HCT116 (cell line): ENCODE measurements around the gene ZSCAN21. TPM values are rescaled to one million over a fixed set of nuclear protein-coding genes. Genes with fewer than 3 reads are reported as not detected.

Experiments used
- ATAC-seq: fragments of 200-7000 bp; cut with Tn5 transposase; 2 replicates; pipeline ENCODE4 v1.9.1; 2020; ENCODE audit warnings: mild to moderate bottlenecking, moderate library complexity
- BruUV-seq: library from RNA; stranded (reverse); fragments of 400-500 nt; replicated peaks from 2 replicates; lab custom pipeline; 2021; lab: Mats Ljungman, UMichigan
- CTCF ChIA-PET: fragments of 300-600 bp; sonication (Branson Sonifier 250); formaldehyde crosslinking; loops from one replicate; lab custom pipeline; 2021; ENCODE audit warnings: antibody characterized with exemption; lab: Charles Lee
- POLR2A ChIA-PET: fragments of 300-600, 350-600 bp; sonication (Branson Sonifier 250); formaldehyde crosslinking; loops from one replicate; lab custom pipeline; 2021; ENCODE audit warnings: antibody characterized with exemption; lab: Charles Lee
- RAD21 ChIA-PET, 2 experiments: fragments of 300-600 bp; sonication (Branson Sonifier 250); formaldehyde crosslinking; loops; one replicate each; lab custom pipeline; 2023; ENCODE audit warnings: low total read pairs in 2 of 2; ENCODE audit not compliant: uncharacterized antibody in 2 of 2, unreplicated experiment in 2 of 2, low non-redundant PET in 1 of 2; lab: Charles Lee
- DNase-seq: peaks from one replicate; pipeline ENCODE4 v3.0.0-alpha.2; 2010; ENCODE audit warnings: low read depth, low spot score
- H2AFZ ChIP-seq: fragments of 200-600 bp; shearing (Covaris generic), sonication (generic); 2 replicates; pipeline ENCODE4 v1.6.1; 2017; ENCODE audit warnings: low read depth, mixed run types, mixed read lengths, antibody characterized with exemption, low read length; ENCODE audit not compliant: poor library complexity, severe bottlenecking
- H3K27ac ChIP-seq: 2 replicates; pipeline ENCODE4 v1.5.1; 2012; ENCODE audit warnings: low read depth, low read length
- H3K27me3 ChIP-seq: fragments of 200-600 bp; sonication (generic); 2 replicates; pipeline ENCODE4 v1.6.1; 2016; ENCODE audit warnings: mixed run types, low read length, mixed read lengths; ENCODE audit not compliant: insufficient read depth
- H3K36me3 ChIP-seq, 2 experiments: fragments of 200-500 bp in 1 of 2; fragments of 200-600 bp in 1 of 2; sonication (Bioruptor generic) in 1 of 2; sonication (generic) in 1 of 2; 2 replicates each; pipeline versions ENCODE4 v1.5.1 to v1.6.1; 2014 to 2016; ENCODE audit warnings: low read length in 2 of 2, inconsistent platforms in 1 of 2, mixed read lengths in 1 of 2, mixed run types in 1 of 2; ENCODE audit not compliant: insufficient read depth in 2 of 2, control insufficient read depth in 1 of 2
- H3K4me1 ChIP-seq, 2 experiments: fragments of 200-600 bp in 1 of 2; sonication (generic) in 1 of 2; 2 replicates each; pipeline versions ENCODE4 v1.5.1 to v1.6.1; 2012 to 2017; ENCODE audit warnings: low read length in 2 of 2, inconsistent platforms in 1 of 2, mild to moderate bottlenecking in 1 of 2, mixed read lengths in 1 of 2, mixed run types in 1 of 2, moderate library complexity in 1 of 2; ENCODE audit not compliant: insufficient read depth in 2 of 2, control insufficient read depth in 1 of 2
- H3K4me2 ChIP-seq: fragments of 200-600 bp; sonication (generic); 2 replicates; pipeline ENCODE4 v1.6.1; 2017; ENCODE audit warnings: mixed run types, low read length, mixed read lengths
- H3K4me3 ChIP-seq, 2 experiments: fragments of 200-600 bp in 1 of 2; sonication (generic) in 1 of 2; replicated peaks in 1 of 2; 2 replicates each; pipeline ENCODE4 v1.5.1; 2011 to 2016; ENCODE audit warnings: low read length in 2 of 2, control low read depth in 1 of 2, low read depth in 1 of 2, mild to moderate bottlenecking in 1 of 2, mixed read lengths in 1 of 2, mixed run types in 1 of 2
- H3K79me2 ChIP-seq: fragments of 200-600 bp; sonication (generic); 2 replicates; pipeline ENCODE4 v1.6.1; 2017; ENCODE audit warnings: mild to moderate bottlenecking, mixed run types, low read length, moderate library complexity, mixed read lengths; ENCODE audit not compliant: insufficient read depth
- H3K9ac ChIP-seq: fragments of 200-600 bp; sonication (generic); 2 replicates; pipeline ENCODE4 v1.6.1; 2016; ENCODE audit warnings: low read length, mixed read lengths
- H3K9me2 ChIP-seq: fragments of 200-600 bp; sonication (generic), shearing (Covaris generic); 2 replicates; pipeline ENCODE4 v1.6.1; 2017; ENCODE audit warnings: mixed run types, mild to moderate bottlenecking, moderate library complexity; ENCODE audit not compliant: insufficient read depth
- H3K9me3 ChIP-seq, 2 experiments: fragments of 200-500 bp in 1 of 2; fragments of 200-600 bp in 1 of 2; sonication (Bioruptor generic) in 1 of 2; sonication (generic) in 1 of 2; 2 replicates each; pipeline ENCODE4 v1.6.1; 2014 to 2017; ENCODE audit warnings: low read length in 2 of 2, mixed read lengths in 2 of 2, inconsistent platforms in 1 of 2, low read depth in 1 of 2, mild to moderate bottlenecking in 1 of 2, mixed run types in 1 of 2, moderate library complexity in 1 of 2; ENCODE audit not compliant: control insufficient read depth in 1 of 2, insufficient read depth in 1 of 2
- H4K20me1 ChIP-seq: fragments of 200-600 bp; sonication (generic), shearing (Covaris generic); 2 replicates; pipeline ENCODE4 v1.6.1; 2017; ENCODE audit warnings: mixed run types, mild to moderate bottlenecking, moderate library complexity; ENCODE audit not compliant: insufficient read depth
- CTCF ChIP-seq, 3 experiments: fragments of 200-600 bp in 1 of 3; sonication (generic) in 1 of 3; IDR thresholded peaks in 2 of 3; conservative IDR thresholded peaks in 1 of 3; 2 replicates each; pipeline ENCODE4 v1.5.1; 2012 to 2017; ENCODE audit warnings: low read depth in 2 of 3, low read length in 2 of 3, antibody characterized with exemption in 1 of 3, borderline replicate concordance in 1 of 3, control low read depth in 1 of 3, mild to moderate bottlenecking in 1 of 3, mixed read lengths in 1 of 3, mixed run types in 1 of 3, moderate library complexity in 1 of 3; ENCODE audit not compliant: insufficient read depth in 1 of 3
- POLR2AphosphoS5 ChIP-seq: IDR thresholded peaks from 2 replicates; pipeline ENCODE4 v1.6.1; 2011; ENCODE audit warnings: mild to moderate bottlenecking, low read depth, low read length, moderate library complexity
- SP1 ChIP-seq: IDR thresholded peaks from 2 replicates; pipeline ENCODE4 v1.6.1; 2012; ENCODE audit warnings: low read depth
- TCF7L2 ChIP-seq: IDR thresholded peaks from 2 replicates; pipeline ENCODE4 v1.7.0; 2011; ENCODE audit warnings: borderline replicate concordance, inconsistent platforms; ENCODE audit not compliant: insufficient read depth, insufficient read length; ENCODE audit errors: extremely low read depth
- ZFX ChIP-seq: fragments of 450-650 bp; IDR thresholded peaks from 2 replicates; pipeline ENCODE4 v1.6.1; 2017
- ZNF274 ChIP-seq: fragments of 200-500 bp; sonication (Bioruptor generic); IDR thresholded peaks from 2 replicates; pipeline ENCODE4 v1.6.1; 2014; ENCODE audit warnings: mild to moderate bottlenecking, low read depth, low read length, inconsistent platforms
- intact Hi-C: fragments of 100-400 bp; cut with micrococcal nuclease; formaldehyde crosslinking; loops from 2 replicates; pipeline ENCODE4 v1.10.0; 2022
- total RNA-seq: library from RNA; stranded (reverse); gene quantifications from one replicate; pipeline ENCODE4 v1.2.1, GENCODE V29; 2021; ENCODE audit not compliant: unreplicated experiment
- TF ChIP-seq, protein P1 (sequence below): IDR thresholded peaks from 2 replicates; pipeline ENCODE4 v1.6.1; 2012

ZSCAN21 gene
- total RNA-seq, 1 experiment from 2014 or later: 10.3 TPM

GRCh38 chr7:100038326-100038725, 11.2 kb upstream of the ZSCAN21 start:
- Histone ChIP-seq H2AFZ (no peak overlapping the region), H3K79me2 (no peaks in the 10 kb centered on the region), H3K9me2 (no peaks in the 10 kb centered on the region), H3K9me3 (no peaks in the 10 kb centered on the region)
- no peak for DNase-seq
- intact Hi-C loops: no loop called here
- TF ChIP-seq ZFX (no peak), POLR2AphosphoS5 (no peak), TCF7L2 (no peak), CTCF (IDR thresholded peaks at IDR 0.05 in 2 of 3, conservative IDR thresholded peaks at IDR 0.05 in 1 of 3; ENCODE audit: borderline replicate concordance in 1 of 3, insufficient read depth in 1 of 3, low read depth in 2 of 3, low read length in 2 of 3) (no peak)
- TF ChIP-seq, protein P1, sequence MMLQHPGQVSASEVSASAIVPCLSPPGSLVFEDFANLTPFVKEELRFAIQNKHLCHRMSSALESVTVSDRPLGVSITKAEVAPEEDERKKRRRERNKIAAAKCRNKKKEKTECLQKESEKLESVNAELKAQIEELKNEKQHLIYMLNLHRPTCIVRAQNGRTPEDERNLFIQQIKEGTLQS: no peak
- TF ChIP-seq, all 23 proteins: peak for 0
- Histone ChIP-seq H4K20me1 (no peaks in the 10 kb centered on the region), H3K27me3 (no peaks in the 10 kb centered on the region), H3K4me2 (no peak overlapping the region), H3K36me3 (peaks cover 22 to 29% of the 10 kb centered on the region in 2 experiments; a peak in 3 of 4 replicates), H3K4me3 (no peak overlapping the region), H3K4me1 (peaks cover 0 to 6% of the 10 kb centered on the region in 2 experiments; a peak in 2 of 4 replicates), H3K27ac (no peak overlapping the region), H3K9ac (no peak overlapping the region)
- CTCF ChIA-PET: no interaction called here
- no TSS peak for BruUV-seq
- ATAC-seq: no peak
- RAD21 ChIA-PET: no interaction called here
- POLR2A ChIA-PET: no interaction called here

- Histone ChIP-seq H2AFZ (no peak overlapping the region), H3K27ac (no peak overlapping the region), H3K4me1 (peaks cover 0 to 6% of the 10 kb centered on the region in 2 experiments; a peak in 2 of 4 replicates), H3K4me2 (no peak overlapping the region), H3K9ac (no peak overlapping the region), H3K79me2 (no peaks in the 10 kb centered on the region), H3K4me3 (no peak overlapping the region), H3K27me3 (no peaks in the 10 kb centered on the region), H3K9me3 (no peaks in the 10 kb centered on the region), H3K36me3 (peaks cover 2 to 8% of the 10 kb centered on the region in 2 experiments; a peak in 3 of 4 replicates), H4K20me1 (no peaks in the 10 kb centered on the region), H3K9me2 (no peaks in the 10 kb centered on the region)
- ChIA-PET RAD21 (no interaction called here), CTCF (no interaction called here), POLR2A (no interaction called here)
- DNase-seq (no peak), ATAC-seq (no peak)
- BruUV-seq: no TSS peak
- TF ChIP-seq SP1 (no peak), ZNF274 (no peak)
- intact Hi-C loops: no loop called here
Measured at GRCh38 chr7:100040575-100040974, 9.0 kb upstream of the ZSCAN21 start.
